Heart left ventricle (tissue), 13 donors: ENCODE data around the gene ZNF76.

ENCODE experiments used
- POLR2A ChIP-seq, 2 donors: fragments of 450-650 bp; IDR thresholded peaks; one replicate each; pipeline ENCODE4 v1.6.1; 2017; ENCODE audit warnings: antibody characterized with exemption in 2 of 2, mild to moderate bottlenecking in 2 of 2, moderate library complexity in 2 of 2
- TF ChIP-seq, protein P1 (sequence below), 12 donors: fragments of 200-600 bp; sonication (generic) in 4 of 12; IDR thresholded peaks; one replicate each; pipeline versions ENCODE4 v1.5.0 to v1.8.0; 2018 to 2022; ENCODE audit warnings: antibody characterized with exemption in 12 of 12, mild to moderate bottlenecking in 5 of 12
- donor health status: ischemic (EF 13 %, LVEDD 7.1; RV severe dilation, severe dysfunction).
- donor health status: DM: no; HTN: yes; CAD: no.
- donor health status: DM: no; HTN: no; CAD: no.
- donor health status: ischemic (EF 25% LVEDD 6.9; RV normal size, moderate dysfunction).
- donor health status: ischemic (EF 25% LVEDD 5.7; RV mildly dilated, moderate dysfunction).
- donor health status: ischemic (EF 35%, LVEDD 5.7; RV mildly dilated, moderate dysfunction).
- donor health status: nonischemic (EF 11% LVEDD 7.7; RV severe dilation, severe dysfunction).
- donor health status: DM: yes; HTN: yes; CAD: no.
- donor health status: PGD.
- donor health status: ischemic (EF 29% LVEDD 5.4; RV normal size, mild dysfunction).
- donor health status: nonischemic (EF 23%, LVEDD 6.1; RV moderate dilation, normal function).

DNA sequence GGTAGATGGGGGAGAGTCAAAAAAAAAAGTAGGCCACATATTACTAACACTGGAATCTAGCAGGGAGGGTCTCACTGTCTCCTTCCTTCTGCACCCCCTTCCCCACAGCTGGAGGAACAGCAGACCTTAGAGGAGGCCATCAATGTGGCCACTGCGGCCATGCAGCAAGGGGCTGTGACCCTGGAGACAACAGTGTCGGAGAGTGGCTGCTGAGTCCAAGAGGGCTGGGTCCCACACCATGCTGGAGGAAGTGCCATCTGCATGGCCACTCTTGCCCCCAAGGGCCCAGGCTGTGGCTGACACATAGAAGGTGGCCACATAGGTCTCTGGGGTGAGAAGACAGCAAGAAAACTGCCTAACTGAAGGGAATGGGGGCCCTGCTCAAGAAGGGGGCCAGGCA lies 35.5 kb downstream of the ZNF76 start:
- TF ChIP-seq, protein P1, sequence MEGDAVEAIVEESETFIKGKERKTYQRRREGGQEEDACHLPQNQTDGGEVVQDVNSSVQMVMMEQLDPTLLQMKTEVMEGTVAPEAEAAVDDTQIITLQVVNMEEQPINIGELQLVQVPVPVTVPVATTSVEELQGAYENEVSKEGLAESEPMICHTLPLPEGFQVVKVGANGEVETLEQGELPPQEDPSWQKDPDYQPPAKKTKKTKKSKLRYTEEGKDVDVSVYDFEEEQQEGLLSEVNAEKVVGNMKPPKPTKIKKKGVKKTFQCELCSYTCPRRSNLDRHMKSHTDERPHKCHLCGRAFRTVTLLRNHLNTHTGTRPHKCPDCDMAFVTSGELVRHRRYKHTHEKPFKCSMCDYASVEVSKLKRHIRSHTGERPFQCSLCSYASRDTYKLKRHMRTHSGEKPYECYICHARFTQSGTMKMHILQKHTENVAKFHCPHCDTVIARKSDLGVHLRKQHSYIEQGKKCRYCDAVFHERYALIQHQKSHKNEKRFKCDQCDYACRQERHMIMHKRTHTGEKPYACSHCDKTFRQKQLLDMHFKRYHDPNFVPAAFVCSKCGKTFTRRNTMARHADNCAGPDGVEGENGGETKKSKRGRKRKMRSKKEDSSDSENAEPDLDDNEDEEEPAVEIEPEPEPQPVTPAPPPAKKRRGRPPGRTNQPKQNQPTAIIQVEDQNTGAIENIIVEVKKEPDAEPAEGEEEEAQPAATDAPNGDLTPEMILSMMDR (IDR thresholded peaks at IDR 0.05), result no peak
- no peak for TF ChIP-seq POLR2A (IDR thresholded peaks at IDR 0.05)
